ENCODE data around the gene NRG3.

- TF ChIP-seq POLR2A (IDR thresholded peaks at IDR 0.05; ENCODE audit: low read depth, low read length) (no peak), POLR2AphosphoS5 (IDR thresholded peaks at IDR 0.05; ENCODE audit: low read depth, low read length) (no peak), TAF1 (IDR thresholded peaks at IDR 0.05; ENCODE audit: borderline replicate concordance, low read depth, low read length) (no peak)
These were observed 602.8 kb downstream of the NRG3 start for GRCh38 chr10:82477776-82478175.

All from GM12892 (cell line).